B cell (primary cell): ENCODE measurements around the gene SUCLG2.

Experiments used
- CTCF ChIP-seq: fragments of 200-600 bp; IDR thresholded peaks from one replicate; pipeline ENCODE4 v1.8.0; 2022; ENCODE audit warnings: antibody characterized with exemption, mild to moderate bottlenecking
- EZH2 ChIP-seq: IDR thresholded peaks from 2 replicates; pipeline ENCODE4 v1.6.1; 2012; ENCODE audit warnings: borderline replicate concordance, low read depth, mild to moderate bottlenecking, moderate library complexity, low read length; ENCODE audit not compliant: insufficient read depth, poor library complexity, severe bottlenecking

GRCh38 chr3:67481126-67481525, 173.3 kb downstream of the SUCLG2 start:
- TF ChIP-seq CTCF (no peak), EZH2 (no peak)
